Esophagus muscularis mucosa (tissue), 3 donors: ENCODE results near the gene RRAGC.

Experiments
- CTCF ChIP-seq, 3 experiments: fragments of 200-600 bp in 2 of 3; fragments of 450-650 bp in 1 of 3; sonication (generic) in 2 of 3; IDR thresholded peaks; one replicate each; pipeline ENCODE4 v1.5.1; 2017 to 2019; ENCODE audit warnings: antibody characterized with exemption in 3 of 3, mild to moderate bottlenecking in 2 of 3, moderate library complexity in 1 of 3
- EP300 ChIP-seq: sonication (generic); formaldehyde crosslinking; IDR thresholded peaks from one replicate; pipeline ENCODE4 v1.6.1; 2017; ENCODE audit warnings: antibody characterized with exemption

DNA sequence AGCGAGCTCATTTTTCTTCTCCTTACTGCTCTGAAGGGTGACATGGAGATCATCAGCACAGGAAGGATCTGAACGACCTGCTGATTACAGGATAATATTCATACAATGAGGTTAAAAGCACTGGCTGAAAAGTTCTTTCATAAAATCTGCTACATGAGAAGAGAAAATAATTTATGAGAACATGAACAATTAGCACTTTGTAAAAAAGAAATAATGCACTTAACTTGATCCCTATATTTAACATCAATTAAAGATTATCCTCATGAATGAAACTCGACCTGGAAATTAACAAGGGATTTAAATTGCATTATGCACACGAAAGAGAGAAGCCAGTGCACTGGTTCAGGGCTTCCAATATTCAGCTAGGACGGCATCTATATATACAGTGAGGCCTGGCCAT lies 46.6 kb downstream of the RRAGC start:
- TF ChIP-seq CTCF (IDR thresholded peaks at IDR 0.05): no peak
- no peak for TF ChIP-seq EP300
